ENCODE data around the gene IL10RB.

- TF ChIP-seq CTCF (IDR thresholded peaks at IDR 0.05) (no peak), POLR2A (IDR thresholded peaks at IDR 0.05) (no peak)
Measured at GRCh38 chr21:33300701-33301631, 34.8 kb downstream of the IL10RB start.

All from vagina (tissue), 2 donors.